K562 (cell line): ENCODE measurements around the gene C1orf198. TPM values are rescaled to one million over a fixed set of nuclear protein-coding genes. Genes with fewer than 3 reads are reported as not detected.

Source experiments
- ARID2 ChIP-seq: fragments of 450-650 bp; IDR thresholded peaks from 2 replicates; pipeline ENCODE4 v1.6.1; 2017; ENCODE audit warnings: antibody characterized with exemption, mild to moderate bottlenecking
- BRD4 ChIP-seq: fragments of 200-600 bp; sonication (generic); IDR thresholded peaks from 2 replicates; pipeline ENCODE4 v1.6.1; 2017; ENCODE audit warnings: inconsistent platforms
- CC2D1A ChIP-seq: fragments of 450-650 bp; IDR thresholded peaks from 2 replicates; pipeline ENCODE4 v1.6.1; 2017; ENCODE audit warnings: mild to moderate bottlenecking
- CTBP1 ChIP-seq: fragments of 450-650 bp; IDR thresholded peaks from 2 replicates; pipeline ENCODE4 v1.6.1; 2016; ENCODE audit warnings: borderline replicate concordance
- ESRRA ChIP-seq: fragments of 450-650 bp; IDR thresholded peaks from 2 replicates; pipeline ENCODE4 v1.6.1; 2014; ENCODE audit warnings: low read depth, mild to moderate bottlenecking, moderate library complexity, borderline replicate concordance
- HDAC2 ChIP-seq: fragments of 450-650 bp; IDR thresholded peaks from 2 replicates; pipeline ENCODE4 v1.6.1; 2016; ENCODE audit warnings: mild to moderate bottlenecking
- NR2F6 ChIP-seq: fragments of 450-650 bp; formaldehyde crosslinking; IDR thresholded peaks from 2 replicates; pipeline ENCODE4 v1.4.0; 2020; ENCODE audit warnings: mild to moderate bottlenecking
- NR3C1 ChIP-seq: sonication (generic); formaldehyde crosslinking; IDR thresholded peaks from 2 replicates; pipeline ENCODE4 v1.8.1; 2022; ENCODE audit warnings: missing genetic modification reagents
- PHF21A ChIP-seq: fragments of 450-650 bp; IDR thresholded peaks from 2 replicates; pipeline ENCODE4 v1.6.1; 2017; ENCODE audit warnings: low read depth, borderline replicate concordance
- POLR2G ChIP-seq: fragments of 200-400 bp; formaldehyde crosslinking; IDR thresholded peaks from 2 replicates; pipeline ENCODE4 v1.6.1; 2017; ENCODE audit warnings: low read depth, mild to moderate bottlenecking, antibody characterized with exemption, low read length, moderate library complexity
- RB1 ChIP-seq: fragments of 450-650 bp; IDR thresholded peaks from 2 replicates; pipeline ENCODE4 v1.6.1; 2017; ENCODE audit warnings: low read depth, mild to moderate bottlenecking
- RBM14 ChIP-seq: fragments of 200-400 bp; formaldehyde crosslinking; IDR thresholded peaks from 2 replicates; pipeline ENCODE4 v1.6.1; 2018; ENCODE audit warnings: low read depth, mild to moderate bottlenecking, low read length, moderate library complexity, borderline replicate concordance; ENCODE audit not compliant: insufficient read depth
- RCOR1 ChIP-seq, 2 experiments: IDR thresholded peaks; 2 replicates each; pipeline ENCODE4 v1.6.1; 2012; ENCODE audit warnings: low read depth in 2 of 2, low read length in 2 of 2, borderline replicate concordance in 1 of 2, improper control_type of control experiment in 1 of 2
- RFX1 ChIP-seq: fragments of 450-650 bp; IDR thresholded peaks from 2 replicates; pipeline ENCODE4 v1.6.1; 2016; ENCODE audit warnings: mild to moderate bottlenecking, moderate library complexity
- SIN3B ChIP-seq: fragments of 450-650 bp; IDR thresholded peaks from 2 replicates; pipeline ENCODE4 v1.6.1; 2017; ENCODE audit warnings: low read depth, mild to moderate bottlenecking, moderate library complexity
- SMC3 ChIP-seq: conservative IDR thresholded peaks from 2 replicates; pipeline ENCODE4 v1.6.1; 2011; ENCODE audit warnings: low read depth, low read length, improper control_type of control experiment; ENCODE audit not compliant: insufficient read depth
- STAG1 ChIP-seq: sonication (generic); formaldehyde crosslinking; IDR thresholded peaks from 2 replicates; pipeline ENCODE4 v1.5.0; 2020; ENCODE audit warnings: missing genetic modification reagents, borderline replicate concordance
- U2AF1 ChIP-seq: fragments of 200-400 bp; formaldehyde crosslinking; optimal IDR thresholded peaks from 2 replicates; pipeline ENCODE3; 2017; ENCODE audit warnings: mild to moderate bottlenecking, low read depth, low read length, moderate library complexity
- WHSC1 ChIP-seq: IDR thresholded peaks from one replicate; pipeline ENCODE4 v1.6.1; 2012; ENCODE audit warnings: low read length, control low read depth, inconsistent platforms
- ZC3H4 ChIP-seq: sonication (generic); formaldehyde crosslinking; IDR thresholded peaks from 2 replicates; pipeline ENCODE4 v1.9.0; 2021; ENCODE audit warnings: missing genetic modification reagents, borderline replicate concordance
- ZKSCAN8 ChIP-seq: fragments of 200-800 bp; sonication (Bioruptor generic); IDR thresholded peaks from 2 replicates; pipeline ENCODE4 v1.6.1; 2016; ENCODE audit warnings: missing genetic modification characterization, missing compliant biosample characterization
- ZNF263 ChIP-seq: sonication (generic); formaldehyde crosslinking; IDR thresholded peaks from 2 replicates; pipeline ENCODE4 v1.8.0; 2022; ENCODE audit warnings: mild to moderate bottlenecking, missing genetic modification reagents, borderline replicate concordance
- ZNF57 ChIP-seq: fragments of 450-650 bp; formaldehyde crosslinking; IDR thresholded peaks from 2 replicates; pipeline ENCODE4 v1.4.0; 2020; ENCODE audit warnings: mild to moderate bottlenecking, moderate library complexity
- ZNF668 ChIP-seq: fragments of 250-450 bp; sonication (Bioruptor Pico); IDR thresholded peaks from 2 replicates; pipeline ENCODE4 v1.8.0; 2022; ENCODE audit warnings: mild to moderate bottlenecking, inconsistent platforms
- polyA plus RNA-seq, 8 experiments: library from polyadenylated mRNA; depleted of rRNA in 4 of 8; stranded (reverse) in 5 of 8; unstranded in 3 of 8; fragments of >200 nt; fragmentation: Nextera tagmentation in 2 of 8; fragmentation: Illumina TruSeq in 1 of 8; extraction: Ambion mirVana in 2 of 8; extraction: Trizol in 1 of 8; gene quantifications; 2 replicates each; pipeline versions ENCODE4 v1.2.1 to v1.2.3, GENCODE V29; 2011 to 2014; ENCODE audit warnings: inconsistent platforms in 1 of 8, missing spikeins in 1 of 8
- total RNA-seq, 7 experiments: library from RNA; depleted of rRNA in 6 of 7; stranded (reverse); fragments of >200 nt in 6 of 7; fragmentation: Illumina TruSeq in 2 of 7; extraction: Trizol in 2 of 7; gene quantifications; 2 replicates each; pipeline versions ENCODE4 v1.2.1 to v1.2.3, GENCODE V29; 2011 to 2021; ENCODE audit warnings: low replicate concordance in 1 of 7
- TF ChIP-seq, protein P1 (sequence below): fragments of 450-650 bp; formaldehyde crosslinking; IDR thresholded peaks from 2 replicates; pipeline ENCODE4 v1.4.0; 2020; ENCODE audit warnings: mild to moderate bottlenecking, moderate library complexity
- TF ChIP-seq, protein P2 (sequence below): fragments of 250-450 bp; sonication (Bioruptor Pico); IDR thresholded peaks from 2 replicates; pipeline ENCODE4 v1.4.0; 2020; ENCODE audit warnings: mild to moderate bottlenecking, moderate library complexity, borderline replicate concordance
- TF ChIP-seq, protein P3 (sequence below): sonication (generic); formaldehyde crosslinking; IDR thresholded peaks from 2 replicates; pipeline ENCODE4 v1.8.0; 2023; ENCODE audit warnings: mild to moderate bottlenecking, missing genetic modification reagents

Gene C1orf198
- total and polyA plus RNA-seq, 9 of the 15 experiments (the other 6 are each of a cell fraction or from before 2014, with no cell fraction given), result 2.0 to 15.1 (median 10.4) TPM

GRCh38 chr1:230797942-230798365 is 70.4 kb downstream of the C1orf198 start (continued):
- TF ChIP-seq CC2D1A (peak; percentile 75), PHF21A (no peak), STAG1 (peak; percentile 95), POLR2G (no peak), SMC3 (peak; percentile 89), ARID2 (peak; percentile 65), WHSC1 (no peak), RB1 (peak; percentile 56), RCOR1 (IDR thresholded peaks at IDR 0.05; ENCODE audit: borderline replicate concordance in 1 of 2, low read depth in 2 of 2, low read length in 2 of 2) (peak in 1 of 2 experiments; percentile 75; a peak in 2 of 4 replicates), HDAC2 (no peak), ZNF263 (CRISPR knock-in tag) (peak; percentile 31; the same call in 1 of the 2 replicates), BRD4 (no peak), SIN3B (no peak), RFX1 (peak; percentile 29; the same call in 1 of the 2 replicates), NR3C1 (CRISPR knock-in tag) (no peak), NR2F6 (CRISPR knock-in tag) (no peak), U2AF1 (no peak), ZNF668 (CRISPR knock-in tag) (no peak), ZNF57 (CRISPR knock-in tag) (no peak), ESRRA (peak; percentile 92), ZKSCAN8 (CRISPR knock-in tag) (no peak), ZC3H4 (no peak), CTBP1 (peak; percentile 78), RBM14 (no peak)
- TF ChIP-seq, protein P1, sequence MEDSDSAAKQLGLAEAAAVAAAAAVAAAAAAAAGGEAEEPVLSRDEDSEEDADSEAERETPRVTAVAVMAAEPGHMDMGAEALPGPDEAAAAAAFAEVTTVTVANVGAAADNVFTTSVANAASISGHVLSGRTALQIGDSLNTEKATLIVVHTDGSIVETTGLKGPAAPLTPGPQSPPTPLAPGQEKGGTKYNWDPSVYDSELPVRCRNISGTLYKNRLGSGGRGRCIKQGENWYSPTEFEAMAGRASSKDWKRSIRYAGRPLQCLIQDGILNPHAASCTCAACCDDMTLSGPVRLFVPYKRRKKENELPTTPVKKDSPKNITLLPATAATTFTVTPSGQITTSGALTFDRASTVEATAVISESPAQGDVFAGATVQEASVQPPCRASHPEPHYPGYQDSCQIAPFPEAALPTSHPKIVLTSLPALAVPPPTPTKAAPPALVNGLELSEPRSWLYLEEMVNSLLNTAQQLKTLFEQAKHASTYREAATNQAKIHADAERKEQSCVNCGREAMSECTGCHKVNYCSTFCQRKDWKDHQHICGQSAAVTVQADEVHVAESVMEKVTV (CRISPR knock-in tag), result peak; percentile 93
- TF ChIP-seq, protein P2, sequence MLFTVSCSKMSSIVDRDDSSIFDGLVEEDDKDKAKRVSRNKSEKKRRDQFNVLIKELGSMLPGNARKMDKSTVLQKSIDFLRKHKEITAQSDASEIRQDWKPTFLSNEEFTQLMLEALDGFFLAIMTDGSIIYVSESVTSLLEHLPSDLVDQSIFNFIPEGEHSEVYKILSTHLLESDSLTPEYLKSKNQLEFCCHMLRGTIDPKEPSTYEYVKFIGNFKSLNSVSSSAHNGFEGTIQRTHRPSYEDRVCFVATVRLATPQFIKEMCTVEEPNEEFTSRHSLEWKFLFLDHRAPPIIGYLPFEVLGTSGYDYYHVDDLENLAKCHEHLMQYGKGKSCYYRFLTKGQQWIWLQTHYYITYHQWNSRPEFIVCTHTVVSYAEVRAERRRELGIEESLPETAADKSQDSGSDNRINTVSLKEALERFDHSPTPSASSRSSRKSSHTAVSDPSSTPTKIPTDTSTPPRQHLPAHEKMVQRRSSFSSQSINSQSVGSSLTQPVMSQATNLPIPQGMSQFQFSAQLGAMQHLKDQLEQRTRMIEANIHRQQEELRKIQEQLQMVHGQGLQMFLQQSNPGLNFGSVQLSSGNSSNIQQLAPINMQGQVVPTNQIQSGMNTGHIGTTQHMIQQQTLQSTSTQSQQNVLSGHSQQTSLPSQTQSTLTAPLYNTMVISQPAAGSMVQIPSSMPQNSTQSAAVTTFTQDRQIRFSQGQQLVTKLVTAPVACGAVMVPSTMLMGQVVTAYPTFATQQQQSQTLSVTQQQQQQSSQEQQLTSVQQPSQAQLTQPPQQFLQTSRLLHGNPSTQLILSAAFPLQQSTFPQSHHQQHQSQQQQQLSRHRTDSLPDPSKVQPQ (CRISPR knock-in tag), result no peak
- TF ChIP-seq, protein P3, sequence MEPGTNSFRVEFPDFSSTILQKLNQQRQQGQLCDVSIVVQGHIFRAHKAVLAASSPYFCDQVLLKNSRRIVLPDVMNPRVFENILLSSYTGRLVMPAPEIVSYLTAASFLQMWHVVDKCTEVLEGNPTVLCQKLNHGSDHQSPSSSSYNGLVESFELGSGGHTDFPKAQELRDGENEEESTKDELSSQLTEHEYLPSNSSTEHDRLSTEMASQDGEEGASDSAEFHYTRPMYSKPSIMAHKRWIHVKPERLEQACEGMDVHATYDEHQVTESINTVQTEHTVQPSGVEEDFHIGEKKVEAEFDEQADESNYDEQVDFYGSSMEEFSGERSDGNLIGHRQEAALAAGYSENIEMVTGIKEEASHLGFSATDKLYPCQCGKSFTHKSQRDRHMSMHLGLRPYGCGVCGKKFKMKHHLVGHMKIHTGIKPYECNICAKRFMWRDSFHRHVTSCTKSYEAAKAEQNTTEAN (CRISPR knock-in tag), result no peak
